ENCODE data around the gene RDH11. TPM values are rescaled to one million over a fixed set of nuclear protein-coding genes. Genes with fewer than 3 reads are reported as not detected.

Gene RDH11, protein sequence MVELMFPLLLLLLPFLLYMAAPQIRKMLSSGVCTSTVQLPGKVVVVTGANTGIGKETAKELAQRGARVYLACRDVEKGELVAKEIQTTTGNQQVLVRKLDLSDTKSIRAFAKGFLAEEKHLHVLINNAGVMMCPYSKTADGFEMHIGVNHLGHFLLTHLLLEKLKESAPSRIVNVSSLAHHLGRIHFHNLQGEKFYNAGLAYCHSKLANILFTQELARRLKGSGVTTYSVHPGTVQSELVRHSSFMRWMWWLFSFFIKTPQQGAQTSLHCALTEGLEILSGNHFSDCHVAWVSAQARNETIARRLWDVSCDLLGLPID
- 44.7 and 65.8 TPM in 2 replicates for polyA plus RNA-seq (2012; rRNA removed)
- 46.2 and 50.9 TPM in 2 replicates for polyA plus RNA-seq (2012; cell fraction: cytosol; rRNA removed)
- polyA plus RNA-seq (2012; cell fraction: nucleus; rRNA removed), result 84.6 and 101 TPM in 2 replicates

GRCh38 chr14:67695394-67695949 lies at the start of gene RDH11:
Gene RDH11 (minus strand): TSS chr14:67695764. CDS start chr14:67695703, 61 bp downstream.
- WGBS (ENCODE audit: low lambda C conversion rate), result 2% methylated on average over 24 of the region's 25 CpGs
- peak within 1 kb of the TSS; percentile 98 for H2AFZ ChIP-seq (ENCODE audit: low read depth)
- ChIA-PET CTCF (interaction anchor here (0.7 to 6.7 kb wide), 8 partner anchors 8 to 268 kb away, joined by 3 to 42 read pairs (median 4); partner anchors contain the start of gene ARG2), POLR2A (interaction anchor here (0.9 to 1.8 kb wide), 6 partner anchors 9 to 268 kb away, joined by 3 to 11 read pairs (median 4); partner anchors contain the start of genes ARG2 and PIGH)
- peak within 1 kb of the TSS; percentile 87 to 90 for H3K27ac ChIP-seq (ENCODE audit: low read depth in 2 of 2, low read length in 1 of 2)
- TF ChIP-seq POLR2AphosphoS5 (IDR thresholded peaks at IDR 0.05; ENCODE audit: low read depth, low read length) (peak; percentile 97), ELF1 (IDR thresholded peaks at IDR 0.05) (no peak), RCOR1 (IDR thresholded peaks at IDR 0.05; ENCODE audit: low read length) (no peak), NFIC (IDR thresholded peaks at IDR 0.05; ENCODE audit: borderline replicate concordance) (no peak), CHD2 (IDR thresholded peaks at IDR 0.05; ENCODE audit: low read length, partially characterized antibody) (peak; percentile 42), SIN3A (IDR thresholded peaks at IDR 0.05; ENCODE audit: borderline replicate concordance, low read depth, low read length) (0 out of 2 replicates have a peak, but pooled peaks have one; percentile 90), RXRA (IDR thresholded peaks at IDR 0.05; ENCODE audit: borderline replicate concordance, low read depth) (no peak), TAF1 (IDR thresholded peaks at IDR 0.05; ENCODE audit: borderline replicate concordance, low read depth, low read length) (peak; percentile 64; the same call in 1 of the 2 replicates), EP300 (IDR thresholded peaks at IDR 0.05; ENCODE audit: borderline replicate concordance in 1 of 2, low read depth in 1 of 2, low read length in 1 of 2) (no peak), YY1 (IDR thresholded peaks at IDR 0.05; ENCODE audit: low read depth) (peak; percentile 91), EZH2phosphoT487 (IDR thresholded peaks at IDR 0.05; ENCODE audit: borderline replicate concordance, low read depth) (no peak), MXI1 (IDR thresholded peaks at IDR 0.05; ENCODE audit: low read depth, low read length) (peak; percentile 88), MEF2A (IDR thresholded peaks at IDR 0.05; ENCODE audit: borderline replicate concordance, low read depth) (no peak)
- TF ChIP-seq, protein P1, sequence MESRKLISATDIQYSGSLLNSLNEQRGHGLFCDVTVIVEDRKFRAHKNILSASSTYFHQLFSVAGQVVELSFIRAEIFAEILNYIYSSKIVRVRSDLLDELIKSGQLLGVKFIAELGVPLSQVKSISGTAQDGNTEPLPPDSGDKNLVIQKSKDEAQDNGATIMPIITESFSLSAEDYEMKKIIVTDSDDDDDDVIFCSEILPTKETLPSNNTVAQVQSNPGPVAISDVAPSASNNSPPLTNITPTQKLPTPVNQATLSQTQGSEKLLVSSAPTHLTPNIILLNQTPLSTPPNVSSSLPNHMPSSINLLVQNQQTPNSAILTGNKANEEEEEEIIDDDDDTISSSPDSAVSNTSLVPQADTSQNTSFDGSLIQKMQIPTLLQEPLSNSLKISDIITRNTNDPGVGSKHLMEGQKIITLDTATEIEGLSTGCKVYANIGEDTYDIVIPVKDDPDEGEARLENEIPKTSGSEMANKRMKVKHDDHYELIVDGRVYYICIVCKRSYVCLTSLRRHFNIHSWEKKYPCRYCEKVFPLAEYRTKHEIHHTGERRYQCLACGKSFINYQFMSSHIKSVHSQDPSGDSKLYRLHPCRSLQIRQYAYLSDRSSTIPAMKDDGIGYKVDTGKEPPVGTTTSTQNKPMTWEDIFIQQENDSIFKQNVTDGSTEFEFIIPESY (IDR thresholded peaks at IDR 0.05; ENCODE audit: borderline replicate concordance, low read depth), result 0 out of 2 replicates have a peak, but pooled peaks have one; percentile 21
- TF ChIP-seq, protein P2, sequence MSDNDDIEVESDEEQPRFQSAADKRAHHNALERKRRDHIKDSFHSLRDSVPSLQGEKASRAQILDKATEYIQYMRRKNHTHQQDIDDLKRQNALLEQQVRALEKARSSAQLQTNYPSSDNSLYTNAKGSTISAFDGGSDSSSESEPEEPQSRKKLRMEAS (IDR thresholded peaks at IDR 0.05; ENCODE audit: low read depth), result peak; percentile 54
- TF ChIP-seq, protein P3, sequence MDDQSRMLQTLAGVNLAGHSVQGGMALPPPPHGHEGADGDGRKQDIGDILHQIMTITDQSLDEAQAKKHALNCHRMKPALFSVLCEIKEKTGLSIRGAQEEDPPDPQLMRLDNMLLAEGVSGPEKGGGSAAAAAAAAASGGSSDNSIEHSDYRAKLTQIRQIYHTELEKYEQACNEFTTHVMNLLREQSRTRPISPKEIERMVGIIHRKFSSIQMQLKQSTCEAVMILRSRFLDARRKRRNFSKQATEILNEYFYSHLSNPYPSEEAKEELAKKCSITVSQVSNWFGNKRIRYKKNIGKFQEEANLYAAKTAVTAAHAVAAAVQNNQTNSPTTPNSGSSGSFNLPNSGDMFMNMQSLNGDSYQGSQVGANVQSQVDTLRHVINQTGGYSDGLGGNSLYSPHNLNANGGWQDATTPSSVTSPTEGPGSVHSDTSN (IDR thresholded peaks at IDR 0.05), result no peak
- H3K4me1 ChIP-seq (ENCODE audit: control insufficient read depth in 1 of 2, insufficient read depth in 2 of 2, low read depth in 1 of 2, low read length in 1 of 2), result peaks cover 6 to 12% of the 10 kb centered on the region in 2 experiments; a peak in 2 of 4 replicates
- no peaks in the 10 kb centered on the region for H3K9me3 ChIP-seq
- H4K20me1 ChIP-seq (ENCODE audit: insufficient read depth), result peaks cover 17% of the 10 kb centered on the region; the same call in 1 of the 2 replicates
- H3K36me3 ChIP-seq (replicated peaks in 1 of 2; ENCODE audit: control insufficient read depth in 1 of 2, insufficient read depth in 2 of 2, low read length in 1 of 2), result peaks cover 17 to 23% of the 10 kb centered on the region in 2 experiments
- peaks cover 46% of the 10 kb centered on the region for H3K79me2 ChIP-seq (ENCODE audit: insufficient read depth)
- DNase-seq, result peak; percentile 85
- no peaks in the 10 kb centered on the region for H3K27me3 ChIP-seq (ENCODE audit: insufficient read depth)
- peak within 1 kb of the TSS; percentile 93 for H3K9ac ChIP-seq
- no peaks in the 10 kb centered on the region for H3K9me2 ChIP-seq
- peak within 1 kb of the TSS; percentile 98 for H3K4me2 ChIP-seq
- peak within 1 kb of the TSS; percentile 98 to 100 for H3K4me3 ChIP-seq (ENCODE audit: low read depth in 2 of 2, low read length in 1 of 2)
- H3F3A ChIP-seq (replicated peaks; ENCODE audit: insufficient read depth), result peaks cover 4% of the 10 kb centered on the region

Measured in SK-N-SH (cell line).